PFSK-1 (cell line): ENCODE data around the gene HES5.

Source experiments
- FOXP2 ChIP-seq: optimal IDR thresholded peaks from 2 replicates; pipeline ENCODE3; 2011; ENCODE audit warnings: borderline replicate concordance, control low read depth, inconsistent platforms; ENCODE audit not compliant: insufficient read depth; ENCODE audit errors: extremely low read length, extremely low read depth
- POLR2AphosphoS5 ChIP-seq: IDR thresholded peaks from 2 replicates; pipeline ENCODE4 v1.6.1; 2012; ENCODE audit warnings: low read depth, mild to moderate bottlenecking, control low read depth, low read length, moderate library complexity
- REST ChIP-seq, 2 experiments: IDR thresholded peaks; 2 replicates each; pipeline versions ENCODE4 v1.6.1 to v1.8.0; 2011 to 2012; ENCODE audit warnings: low read depth in 2 of 2, low read length in 2 of 2, control low read depth in 1 of 2, inconsistent platforms in 1 of 2, mild to moderate bottlenecking in 1 of 2, moderate library complexity in 1 of 2; ENCODE audit not compliant: insufficient read depth in 1 of 2
- SIN3A ChIP-seq: IDR thresholded peaks from 2 replicates; pipeline ENCODE4 v1.6.1; 2012; ENCODE audit warnings: mild to moderate bottlenecking, low read length, moderate library complexity, borderline replicate concordance; ENCODE audit not compliant: insufficient read depth
- TAF1 ChIP-seq: IDR thresholded peaks from 2 replicates; pipeline ENCODE4 v1.6.1; 2012; ENCODE audit warnings: low read length, control low read depth, borderline replicate concordance; ENCODE audit not compliant: insufficient read depth

The HES5 gene

GRCh38 chr1:2516124-2516523 is 13.9 kb downstream of the HES5 start:
- TF ChIP-seq POLR2AphosphoS5 (no peak), TAF1 (no peak), REST (IDR thresholded peaks at IDR 0.05; ENCODE audit: insufficient read depth in 1 of 2, low read depth in 2 of 2, low read length in 2 of 2) (no peak), SIN3A (no peak), FOXP2 (no peak)

GRCh38 chr1:2515763-2516080 is 14.3 kb downstream of the HES5 start:
- TF ChIP-seq SIN3A (no peak), POLR2AphosphoS5 (no peak), TAF1 (no peak), FOXP2 (no peak), REST (IDR thresholded peaks at IDR 0.05; ENCODE audit: insufficient read depth in 1 of 2, low read depth in 2 of 2, low read length in 2 of 2) (no peak)

- no peak for TF ChIP-seq REST (IDR thresholded peaks at IDR 0.05; ENCODE audit: insufficient read depth in 1 of 2, low read depth in 2 of 2, low read length in 2 of 2)
- TF ChIP-seq FOXP2, result no peak
- no peak for TF ChIP-seq TAF1
- TF ChIP-seq SIN3A, result no peak
- no peak for TF ChIP-seq POLR2AphosphoS5
Measured at GRCh38 chr1:2514863-2515762, 14.9 kb downstream of the HES5 start.

GRCh38 chr1:2513939-2514652 is 16.0 kb downstream of the HES5 start:
- TF ChIP-seq FOXP2 (no peak), TAF1 (no peak), SIN3A (no peak), REST (IDR thresholded peaks at IDR 0.05; ENCODE audit: insufficient read depth in 1 of 2, low read depth in 2 of 2, low read length in 2 of 2) (no peak), POLR2AphosphoS5 (no peak)
